Loucy (cell line): ENCODE measurements around the gene ZNF274.

ENCODE experiments used
- H2AFZ ChIP-seq: fragments of 200-600 bp; sonication (generic); 2 replicates; pipeline ENCODE4 v1.6.0; 2016; ENCODE audit warnings: antibody characterized with exemption, mild to moderate bottlenecking, low read length, moderate library complexity
- H3F3A ChIP-seq: fragments of 200-600 bp; 2 replicates; pipeline ENCODE4 v1.6.0; 2016; ENCODE audit warnings: antibody characterized with exemption, low read depth, mild to moderate bottlenecking
- H3K27me3 ChIP-seq: fragments of 200-600 bp; sonication (generic); 2 replicates; pipeline ENCODE4 v1.6.1; 2014; ENCODE audit warnings: low read length, mild to moderate bottlenecking; ENCODE audit not compliant: insufficient read depth, poor library complexity, severe bottlenecking
- H3K36me3 ChIP-seq: fragments of 200-600 bp; sonication (generic); 2 replicates; pipeline ENCODE4 v1.6.1; 2016; ENCODE audit warnings: low read length; ENCODE audit not compliant: insufficient read depth
- H3K4me1 ChIP-seq: fragments of 200-600 bp; sonication (generic); 2 replicates; pipeline ENCODE4 v1.5.1; 2014; ENCODE audit warnings: low read length, mild to moderate bottlenecking; ENCODE audit not compliant: insufficient read depth, poor library complexity, severe bottlenecking
- H3K4me2 ChIP-seq: fragments of 200-600 bp; sonication (generic); 2 replicates; pipeline ENCODE4 v1.6.0; 2014; ENCODE audit warnings: antibody characterized with exemption, low read length, low read depth, mild to moderate bottlenecking; ENCODE audit not compliant: poor library complexity, severe bottlenecking
- H3K4me3 ChIP-seq: fragments of 200-600 bp; sonication (generic); 2 replicates; pipeline ENCODE4 v1.5.1; 2014; ENCODE audit warnings: low read length, mild to moderate bottlenecking, mixed read lengths; ENCODE audit not compliant: poor library complexity, severe bottlenecking
- H3K79me2 ChIP-seq: fragments of 200-600 bp; sonication (generic); 2 replicates; pipeline ENCODE4 v1.6.1; 2014; ENCODE audit warnings: low read length; ENCODE audit not compliant: insufficient read depth
- H3K9ac ChIP-seq: fragments of 200-600 bp; sonication (generic); 2 replicates; pipeline ENCODE4 v1.6.0; 2014; ENCODE audit warnings: mild to moderate bottlenecking, low read depth, low read length, moderate library complexity; ENCODE audit not compliant: poor library complexity, severe bottlenecking
- H3K9me2 ChIP-seq: fragments of 200-600 bp; sonication (generic); replicated peaks from 2 replicates; pipeline ENCODE4 v1.6.1; 2016; ENCODE audit warnings: low read depth, low read length, mixed read lengths
- H3K9me3 ChIP-seq: fragments of 200-600 bp; sonication (generic); 2 replicates; pipeline ENCODE4 v1.6.1; 2014; ENCODE audit warnings: mild to moderate bottlenecking, antibody characterized with exemption, low read length, low read depth; ENCODE audit not compliant: insufficient read depth
- H4K20me1 ChIP-seq: fragments of 200-600 bp; sonication (generic); 2 replicates; pipeline ENCODE4 v1.6.0; 2014; ENCODE audit warnings: antibody characterized with exemption, low read length, mild to moderate bottlenecking; ENCODE audit not compliant: insufficient read depth, poor library complexity, severe bottlenecking
- CTCF ChIP-seq: fragments of 200-600 bp; sonication (generic); conservative IDR thresholded peaks from 2 replicates; pipeline ENCODE4 v1.5.1; 2014; ENCODE audit warnings: mild to moderate bottlenecking, antibody characterized with exemption, low read length
- EZH2phosphoT487 ChIP-seq: fragments of 200-600 bp; IDR thresholded peaks from 2 replicates; pipeline ENCODE4 v1.6.1; 2018; ENCODE audit warnings: antibody characterized with exemption, mild to moderate bottlenecking, moderate library complexity, borderline replicate concordance

ZNF274 gene

GRCh38 chr19:58217607-58218391 lies 34.9 kb downstream of the ZNF274 start:
- Histone ChIP-seq H4K20me1 (no peaks in the 10 kb centered on the region), H3K9ac (no peak overlapping the region), H3K9me3 (peaks cover 6% of the 10 kb centered on the region), H3K27me3 (no peaks in the 10 kb centered on the region), H3K4me2 (no peak overlapping the region), H3K9me2 (no peaks in the 10 kb centered on the region), H3K4me1 (peaks cover 4% of the 10 kb centered on the region), H2AFZ (no peak overlapping the region), H3K79me2 (no peaks in the 10 kb centered on the region), H3K36me3 (peaks cover 12% of the 10 kb centered on the region; the same call in 1 of the 2 replicates), H3F3A (no peaks in the 10 kb centered on the region), H3K4me3 (no peak overlapping the region)
- no peak for TF ChIP-seq EZH2phosphoT487
- TF ChIP-seq CTCF: no peak

- no peak overlapping the region for H3K4me3 ChIP-seq
- H3K9me2 ChIP-seq: no peaks in the 10 kb centered on the region
- H3K9me3 ChIP-seq: peaks cover under 1% of the 10 kb centered on the region; the same call in 1 of the 2 replicates
- H3K79me2 ChIP-seq: no peaks in the 10 kb centered on the region
- H3K27me3 ChIP-seq: no peaks in the 10 kb centered on the region
- H3F3A ChIP-seq: no peaks in the 10 kb centered on the region
- peak overlapping the region; percentile 75; the same call in 1 of the 2 replicates for H2AFZ ChIP-seq
- peaks cover 1% of the 10 kb centered on the region; the same call in 1 of the 2 replicates for H3K36me3 ChIP-seq
- TF ChIP-seq CTCF (peak; percentile 45), EZH2phosphoT487 (no peak)
- H3K9ac ChIP-seq: peak overlapping the region; percentile 32
- H3K4me2 ChIP-seq: peak overlapping the region; percentile 35
- peaks cover 4% of the 10 kb centered on the region for H3K4me1 ChIP-seq
- H4K20me1 ChIP-seq: no peaks in the 10 kb centered on the region
Observed at GRCh38 chr19:58218899-58219298, 36.0 kb downstream of the ZNF274 start.

- peaks cover 60% of the 10 kb centered on the region for H3K79me2 ChIP-seq
- H2AFZ ChIP-seq: peak overlapping the region; percentile 96
- H3F3A ChIP-seq: no peaks in the 10 kb centered on the region
- H4K20me1 ChIP-seq: peaks cover 33% of the 10 kb centered on the region
- H3K9me2 ChIP-seq: no peaks in the 10 kb centered on the region
- peaks cover 15% of the 10 kb centered on the region; the same call in 1 of the 2 replicates for H3K36me3 ChIP-seq
- no peak for TF ChIP-seq EZH2phosphoT487
- no peak for TF ChIP-seq CTCF
- no peaks in the 10 kb centered on the region for H3K9me3 ChIP-seq
- H3K4me2 ChIP-seq: peak overlapping the region; percentile 97
- H3K9ac ChIP-seq: peak overlapping the region; percentile 97
- no peaks in the 10 kb centered on the region for H3K27me3 ChIP-seq
- H3K4me1 ChIP-seq: peaks cover 30% of the 10 kb centered on the region
- peak overlapping the region; percentile 96 for H3K4me3 ChIP-seq
Observed at GRCh38 chr19:58227964-58228584, 45.2 kb downstream of the ZNF274 start.
